Measurements from ENCODE around the gene CYP26A1. TPM values are rescaled to one million over a fixed set of nuclear protein-coding genes. Genes with fewer than 3 reads are reported as not detected.

Gene CYP26A1, protein sequence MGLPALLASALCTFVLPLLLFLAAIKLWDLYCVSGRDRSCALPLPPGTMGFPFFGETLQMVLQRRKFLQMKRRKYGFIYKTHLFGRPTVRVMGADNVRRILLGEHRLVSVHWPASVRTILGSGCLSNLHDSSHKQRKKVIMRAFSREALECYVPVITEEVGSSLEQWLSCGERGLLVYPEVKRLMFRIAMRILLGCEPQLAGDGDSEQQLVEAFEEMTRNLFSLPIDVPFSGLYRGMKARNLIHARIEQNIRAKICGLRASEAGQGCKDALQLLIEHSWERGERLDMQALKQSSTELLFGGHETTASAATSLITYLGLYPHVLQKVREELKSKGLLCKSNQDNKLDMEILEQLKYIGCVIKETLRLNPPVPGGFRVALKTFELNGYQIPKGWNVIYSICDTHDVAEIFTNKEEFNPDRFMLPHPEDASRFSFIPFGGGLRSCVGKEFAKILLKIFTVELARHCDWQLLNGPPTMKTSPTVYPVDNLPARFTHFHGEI
- 1.1 and 4.2 TPM in 2 replicates for total RNA-seq (ENCODE audit: low replicate concordance)
- long read RNA-seq, partial matches to known transcripts, result 0 of 3 reads
- long read RNA-seq, other reads (novel, unspliced or antisense), result 0 of 3 reads

GRCh38 chr10:93073539-93074146, at the start of gene CYP26A1:
TSS of gene CYP26A1 (plus strand) at chr10:93073893. CDS start at chr10:93073935, 42 bp downstream.
- no peaks in the 10 kb centered on the region for H3K36me3 Mint-ChIP-seq
- H3K4me1 Mint-ChIP-seq (ENCODE audit: unreplicated experiment), result peaks cover 28% of the 10 kb centered on the region
- H3K4me3 Mint-ChIP-seq, result peak within 1 kb of the TSS; percentile 84
- H3K27me3 Mint-ChIP-seq, result peaks cover 95% of the 10 kb centered on the region
- no peak within 1 kb of the TSS for H3K27ac Mint-ChIP-seq
- H3K9me3 Mint-ChIP-seq, result no peaks in the 10 kb centered on the region
- DNase-seq (ENCODE audit: extremely low spot score, unreplicated experiment), result peak; percentile 68
- TF ChIP-seq, protein P1, sequence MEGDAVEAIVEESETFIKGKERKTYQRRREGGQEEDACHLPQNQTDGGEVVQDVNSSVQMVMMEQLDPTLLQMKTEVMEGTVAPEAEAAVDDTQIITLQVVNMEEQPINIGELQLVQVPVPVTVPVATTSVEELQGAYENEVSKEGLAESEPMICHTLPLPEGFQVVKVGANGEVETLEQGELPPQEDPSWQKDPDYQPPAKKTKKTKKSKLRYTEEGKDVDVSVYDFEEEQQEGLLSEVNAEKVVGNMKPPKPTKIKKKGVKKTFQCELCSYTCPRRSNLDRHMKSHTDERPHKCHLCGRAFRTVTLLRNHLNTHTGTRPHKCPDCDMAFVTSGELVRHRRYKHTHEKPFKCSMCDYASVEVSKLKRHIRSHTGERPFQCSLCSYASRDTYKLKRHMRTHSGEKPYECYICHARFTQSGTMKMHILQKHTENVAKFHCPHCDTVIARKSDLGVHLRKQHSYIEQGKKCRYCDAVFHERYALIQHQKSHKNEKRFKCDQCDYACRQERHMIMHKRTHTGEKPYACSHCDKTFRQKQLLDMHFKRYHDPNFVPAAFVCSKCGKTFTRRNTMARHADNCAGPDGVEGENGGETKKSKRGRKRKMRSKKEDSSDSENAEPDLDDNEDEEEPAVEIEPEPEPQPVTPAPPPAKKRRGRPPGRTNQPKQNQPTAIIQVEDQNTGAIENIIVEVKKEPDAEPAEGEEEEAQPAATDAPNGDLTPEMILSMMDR (conservative IDR thresholded peaks at IDR 0.05), result no peak

- Mint-ChIP-seq H3K9me3 (no peaks in the 10 kb centered on the region), H3K4me3 (no peak overlapping the region), H3K36me3 (peaks cover 12% of the 10 kb centered on the region), H3K27ac (no peak overlapping the region), H3K4me1 (ENCODE audit: unreplicated experiment) (peaks cover 4% of the 10 kb centered on the region), H3K27me3 (no peaks in the 10 kb centered on the region)
- TF ChIP-seq, protein P1 (conservative IDR thresholded peaks at IDR 0.05), result no peak
- DNase-seq (ENCODE audit: extremely low spot score, unreplicated experiment), result no peak
Measured at GRCh38 chr10:93026072-93026471, 47.6 kb upstream of the CYP26A1 start.

DNA sequence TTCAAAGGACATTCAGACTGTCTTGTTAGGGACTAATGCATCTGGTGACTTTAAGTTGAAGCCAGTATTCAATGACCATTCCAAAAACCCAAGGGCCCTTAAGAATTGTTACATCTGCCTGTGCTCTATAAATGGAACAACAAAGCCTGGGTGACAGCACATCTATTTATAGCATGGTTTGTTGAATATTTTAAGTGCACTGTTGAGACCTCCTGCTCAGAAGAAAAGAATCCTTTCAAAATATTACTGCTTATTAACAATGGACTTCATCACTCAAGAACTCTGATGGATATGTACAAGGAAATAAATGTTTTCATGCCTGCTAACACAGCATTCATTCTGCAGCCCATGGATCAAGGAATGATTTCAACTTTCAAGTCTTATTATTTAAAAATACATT, 46.2 kb upstream of the CYP26A1 start:
- TF ChIP-seq, protein P1 (conservative IDR thresholded peaks at IDR 0.05), result no peak
- peaks cover 4% of the 10 kb centered on the region for H3K4me1 Mint-ChIP-seq (ENCODE audit: unreplicated experiment)
- peaks cover 8% of the 10 kb centered on the region for H3K36me3 Mint-ChIP-seq
- H3K27ac Mint-ChIP-seq, result no peak overlapping the region
- no peaks in the 10 kb centered on the region for H3K27me3 Mint-ChIP-seq
- H3K9me3 Mint-ChIP-seq, result no peaks in the 10 kb centered on the region
- no peak for DNase-seq (ENCODE audit: extremely low spot score, unreplicated experiment)
- no peak overlapping the region for H3K4me3 Mint-ChIP-seq

GRCh38 chr10:93028883-93029282, 44.8 kb upstream of the CYP26A1 start:
- DNase-seq (ENCODE audit: extremely low spot score, unreplicated experiment), result no peak
- Mint-ChIP-seq H3K4me3 (no peak overlapping the region), H3K27ac (no peak overlapping the region), H3K36me3 (peaks cover 8% of the 10 kb centered on the region), H3K27me3 (no peaks in the 10 kb centered on the region), H3K9me3 (no peaks in the 10 kb centered on the region), H3K4me1 (ENCODE audit: unreplicated experiment) (peaks cover 4% of the 10 kb centered on the region)
- TF ChIP-seq, protein P1 (conservative IDR thresholded peaks at IDR 0.05), result no peak

DNA sequence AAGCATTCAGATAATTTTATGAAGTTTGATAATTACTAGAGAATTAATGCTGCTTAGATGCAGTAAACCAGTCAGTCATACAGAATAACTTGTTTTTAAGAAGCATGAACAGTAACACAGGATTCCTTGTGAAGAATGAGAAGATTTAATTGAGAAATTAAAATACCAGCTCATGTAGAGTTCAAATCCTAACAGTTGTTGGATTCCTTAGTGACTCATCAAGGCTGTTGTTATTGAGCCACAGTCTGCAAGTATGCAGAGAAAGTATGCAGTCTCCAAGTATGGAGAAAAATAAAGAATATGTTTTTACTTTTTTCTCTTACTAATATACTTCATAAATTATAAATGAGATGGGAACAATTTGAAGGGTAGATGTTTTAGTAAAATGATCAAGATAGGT, 43.3 kb upstream of the CYP26A1 start:
- Mint-ChIP-seq H3K9me3 (no peaks in the 10 kb centered on the region), H3K4me3 (no peak overlapping the region), H3K36me3 (peaks cover 8% of the 10 kb centered on the region), H3K4me1 (ENCODE audit: unreplicated experiment) (peaks cover 4% of the 10 kb centered on the region), H3K27ac (no peak overlapping the region), H3K27me3 (no peaks in the 10 kb centered on the region)
- no peak for DNase-seq (ENCODE audit: extremely low spot score, unreplicated experiment)
- TF ChIP-seq, protein P1 (conservative IDR thresholded peaks at IDR 0.05), result no peak
